GM20000 (cell line): ENCODE data around the gene DHH.

Source experiments
- DNase-seq: peaks from one replicate; pipeline ENCODE4 v3.0.0; 2012; ENCODE audit warnings: low spot score
- CTCF ChIP-seq: IDR thresholded peaks from 2 replicates; pipeline ENCODE4 v1.5.1; 2012; ENCODE audit warnings: mild to moderate bottlenecking, control low read depth; ENCODE audit errors: extremely low read depth, missing control alignments

Gene DHH

GRCh38 chr12:49046129-49046895, 48.3 kb downstream of the DHH start:
- DNase-seq, result no peak
- no peak for TF ChIP-seq CTCF

- no peak for TF ChIP-seq CTCF
- no peak for DNase-seq
Measured at GRCh38 chr12:49044660-49045059, 49.9 kb downstream of the DHH start.

GRCh38 chr12:49043856-49044258, 50.7 kb downstream of the DHH start:
- peak; percentile 75 for TF ChIP-seq CTCF
- peak; percentile 86 for DNase-seq

GRCh38 chr12:49043241-49043640, 51.4 kb downstream of the DHH start:
- no peak for TF ChIP-seq CTCF
- no peak for DNase-seq

GRCh38 chr12:49041881-49042484, 52.6 kb downstream of the DHH start:
- TF ChIP-seq CTCF, result no peak
- DNase-seq, result no peak

GRCh38 chr12:49041036-49041880, 53.3 kb downstream of the DHH start:
- no peak for TF ChIP-seq CTCF

More at GRCh38 chr12:49041036-49041880, 53.3 kb downstream of the DHH start:
- DNase-seq, result no peak
